ENCODE results near the gene IMMP2L. TPM values are rescaled to one million over a fixed set of nuclear protein-coding genes. Genes with fewer than 3 reads are reported as not detected.

IMMP2L gene
- polyA plus RNA-seq, 4 donors = 10.5 to 20.1 (median 14.1) TPM

- WGBS, 3 donors = 64 to 70% (median 68%) methylated on average over 4 of the region's 4 CpGs
- Histone ChIP-seq H3K36me3 (ENCODE audit: control insufficient read depth in 3 of 3, insufficient read depth in 2 of 3, low read depth in 1 of 3, low read length in 3 of 3) (no peaks in the 10 kb centered on the region), H3K27me3 (ENCODE audit: control insufficient read depth in 3 of 3, insufficient read depth in 3 of 3, low read length in 3 of 3) (no peaks in the 10 kb centered on the region), H3K4me3 (ENCODE audit: low read depth in 1 of 3, low read length in 3 of 3) (no peak overlapping the region), H3K4me1 (ENCODE audit: control insufficient read depth in 3 of 3, insufficient read depth in 2 of 3, low read depth in 1 of 3, low read length in 2 of 3) (no peaks in the 10 kb centered on the region), H3K9me3 (ENCODE audit: control insufficient read depth in 2 of 2, insufficient read depth in 1 of 2, low read depth in 1 of 2, low read length in 1 of 2) (peaks cover 0 to 3% of the 10 kb centered on the region in 2 donors), H3K27ac (ENCODE audit: low read depth in 1 of 3, low read length in 2 of 3) (no peak overlapping the region)
- FAIRE-seq (no peak), DNase-seq (peak in 1 of 2 donors; percentile 4)
Observed at GRCh38 chr7:110852156-110852940, 709.9 kb downstream of the IMMP2L start.

GRCh38 chr7:110850224-110850623 lies 712.1 kb downstream of the IMMP2L start:
- H3K36me3 ChIP-seq (ENCODE audit: control insufficient read depth in 3 of 3, insufficient read depth in 2 of 3, low read depth in 1 of 3, low read length in 3 of 3) = no peaks in the 10 kb centered on the region
- H3K27me3 ChIP-seq (ENCODE audit: control insufficient read depth in 3 of 3, insufficient read depth in 3 of 3, low read length in 3 of 3) = no peaks in the 10 kb centered on the region
- DNase-seq (no peak), FAIRE-seq (no peak)
- H3K4me3 ChIP-seq (ENCODE audit: low read depth in 1 of 3, low read length in 3 of 3) = no peak overlapping the region
- H3K9me3 ChIP-seq (ENCODE audit: control insufficient read depth in 2 of 2, insufficient read depth in 1 of 2, low read depth in 1 of 2, low read length in 1 of 2) = peaks cover 0 to 3% of the 10 kb centered on the region in 2 donors
- 95 to 96% (median 96%) methylated on average over 3 of the region's 3 CpGs for WGBS, 3 donors
- no peaks in the 10 kb centered on the region for H3K4me1 ChIP-seq (ENCODE audit: control insufficient read depth in 3 of 3, insufficient read depth in 2 of 3, low read depth in 1 of 3, low read length in 2 of 3)
- H3K27ac ChIP-seq (ENCODE audit: low read depth in 1 of 3, low read length in 2 of 3) = no peak overlapping the region

GRCh38 chr7:110842796-110843195 lies 719.5 kb downstream of the IMMP2L start:
- Histone ChIP-seq H3K4me1 (ENCODE audit: control insufficient read depth in 3 of 3, insufficient read depth in 2 of 3, low read depth in 1 of 3, low read length in 2 of 3) (no peaks in the 10 kb centered on the region), H3K36me3 (ENCODE audit: control insufficient read depth in 3 of 3, insufficient read depth in 2 of 3, low read depth in 1 of 3, low read length in 3 of 3) (no peaks in the 10 kb centered on the region), H3K4me3 (ENCODE audit: low read depth in 1 of 3, low read length in 3 of 3) (no peak overlapping the region), H3K9me3 (ENCODE audit: control insufficient read depth in 2 of 2, insufficient read depth in 1 of 2, low read depth in 1 of 2, low read length in 1 of 2) (no peaks in the 10 kb centered on the region), H3K27ac (ENCODE audit: low read depth in 1 of 3, low read length in 2 of 3) (no peak overlapping the region), H3K27me3 (ENCODE audit: control insufficient read depth in 3 of 3, insufficient read depth in 3 of 3, low read length in 3 of 3) (no peaks in the 10 kb centered on the region)
- DNase-seq (no peak), FAIRE-seq (no peak)
- WGBS, 3 donors = 87 to 96% (median 92%) methylated on average over 4 of the region's 4 CpGs

- 68 to 86% (median 77%) methylated on average over 3 of the region's 3 CpGs for WGBS, 3 donors
- H3K27me3 ChIP-seq (ENCODE audit: control insufficient read depth in 3 of 3, insufficient read depth in 3 of 3, low read length in 3 of 3) = no peaks in the 10 kb centered on the region
- no peaks in the 10 kb centered on the region for H3K4me1 ChIP-seq (ENCODE audit: control insufficient read depth in 3 of 3, insufficient read depth in 2 of 3, low read depth in 1 of 3, low read length in 2 of 3)
- no peaks in the 10 kb centered on the region for H3K9me3 ChIP-seq (ENCODE audit: control insufficient read depth in 2 of 2, insufficient read depth in 1 of 2, low read depth in 1 of 2, low read length in 1 of 2)
- FAIRE-seq (no peak), DNase-seq (no peak)
- no peaks in the 10 kb centered on the region for H3K36me3 ChIP-seq (ENCODE audit: control insufficient read depth in 3 of 3, insufficient read depth in 2 of 3, low read depth in 1 of 3, low read length in 3 of 3)
- H3K4me3 ChIP-seq (ENCODE audit: low read depth in 1 of 3, low read length in 3 of 3) = no peak overlapping the region
- no peak overlapping the region for H3K27ac ChIP-seq (ENCODE audit: low read depth in 1 of 3, low read length in 2 of 3)
Observed at GRCh38 chr7:110841840-110842545, 720.3 kb downstream of the IMMP2L start.

- Histone ChIP-seq H3K27me3 (ENCODE audit: control insufficient read depth in 3 of 3, insufficient read depth in 3 of 3, low read length in 3 of 3) (no peaks in the 10 kb centered on the region), H3K27ac (ENCODE audit: low read depth in 1 of 3, low read length in 2 of 3) (no peak overlapping the region), H3K9me3 (ENCODE audit: control insufficient read depth in 2 of 2, insufficient read depth in 1 of 2, low read depth in 1 of 2, low read length in 1 of 2) (peaks cover 0 to 3% of the 10 kb centered on the region in 2 donors), H3K4me1 (ENCODE audit: control insufficient read depth in 3 of 3, insufficient read depth in 2 of 3, low read depth in 1 of 3, low read length in 2 of 3) (peaks cover 0 to 3% (median 2%) of the 10 kb centered on the region in 3 donors), H3K4me3 (ENCODE audit: low read depth in 1 of 3, low read length in 3 of 3) (no peak overlapping the region), H3K36me3 (ENCODE audit: control insufficient read depth in 3 of 3, insufficient read depth in 2 of 3, low read depth in 1 of 3, low read length in 3 of 3) (no peaks in the 10 kb centered on the region)
- 53 to 58% (median 56%) methylated on average over 5 of the region's 5 CpGs for WGBS, 3 donors
- no peak for FAIRE-seq
- peak; percentile 3 to 19 for DNase-seq
Observed at GRCh38 chr7:110839866-110840265, 722.4 kb downstream of the IMMP2L start.

GRCh38 chr7:110835849-110836248 lies 726.4 kb downstream of the IMMP2L start:
- FAIRE-seq (no peak), DNase-seq (peak; percentile 51 to 56)
- H3K36me3 ChIP-seq (ENCODE audit: control insufficient read depth in 3 of 3, insufficient read depth in 2 of 3, low read depth in 1 of 3, low read length in 3 of 3) = no peaks in the 10 kb centered on the region
- no peak overlapping the region for H3K4me3 ChIP-seq (ENCODE audit: low read depth in 1 of 3, low read length in 3 of 3)
- peaks cover 0 to 6% (median 5%) of the 10 kb centered on the region in 3 donors for H3K4me1 ChIP-seq (ENCODE audit: control insufficient read depth in 3 of 3, insufficient read depth in 2 of 3, low read depth in 1 of 3, low read length in 2 of 3)
- peak overlapping the region in 1 of 3 donors; percentile 53 for H3K27ac ChIP-seq (ENCODE audit: low read depth in 1 of 3, low read length in 2 of 3)
- H3K9me3 ChIP-seq (ENCODE audit: control insufficient read depth in 2 of 2, insufficient read depth in 1 of 2, low read depth in 1 of 2, low read length in 1 of 2) = peaks cover 0 to 3% of the 10 kb centered on the region in 2 donors
- H3K27me3 ChIP-seq (ENCODE audit: control insufficient read depth in 3 of 3, insufficient read depth in 3 of 3, low read length in 3 of 3) = no peaks in the 10 kb centered on the region
- WGBS, 3 donors = 18 to 71% (median 52%) methylated on average over 1 of the region's 1 CpG

- Histone ChIP-seq H3K4me3 (ENCODE audit: low read depth in 1 of 3, low read length in 3 of 3) (no peak overlapping the region), H3K27me3 (ENCODE audit: control insufficient read depth in 3 of 3, insufficient read depth in 3 of 3, low read length in 3 of 3) (no peaks in the 10 kb centered on the region), H3K4me1 (ENCODE audit: control insufficient read depth in 3 of 3, insufficient read depth in 2 of 3, low read depth in 1 of 3, low read length in 2 of 3) (peaks cover 0 to 6% (median 5%) of the 10 kb centered on the region in 3 donors), H3K9me3 (ENCODE audit: control insufficient read depth in 2 of 2, insufficient read depth in 1 of 2, low read depth in 1 of 2, low read length in 1 of 2) (peaks cover 0 to 3% of the 10 kb centered on the region in 2 donors), H3K27ac (ENCODE audit: low read depth in 1 of 3, low read length in 2 of 3) (peak overlapping the region in 1 of 3 donors; percentile 53), H3K36me3 (ENCODE audit: control insufficient read depth in 3 of 3, insufficient read depth in 2 of 3, low read depth in 1 of 3, low read length in 3 of 3) (no peaks in the 10 kb centered on the region)
- FAIRE-seq = no peak
- 8 to 56% (median 46%) methylated on average over 1 of the region's 1 CpG for WGBS, 3 donors
- DNase-seq = peak; percentile 59 to 82
Observed at GRCh38 chr7:110835218-110835617, 727.1 kb downstream of the IMMP2L start.

- no peaks in the 10 kb centered on the region for H3K27me3 ChIP-seq (ENCODE audit: control insufficient read depth in 3 of 3, insufficient read depth in 3 of 3, low read length in 3 of 3)
- FAIRE-seq (no peak), DNase-seq (no peak)
- no peaks in the 10 kb centered on the region for H3K36me3 ChIP-seq (ENCODE audit: control insufficient read depth in 3 of 3, insufficient read depth in 2 of 3, low read depth in 1 of 3, low read length in 3 of 3)
- H3K4me3 ChIP-seq (ENCODE audit: low read depth in 1 of 3, low read length in 3 of 3) = no peak overlapping the region
- 67 to 85% (median 83%) methylated on average over 3 of the region's 3 CpGs for WGBS, 3 donors
- H3K4me1 ChIP-seq (ENCODE audit: control insufficient read depth in 3 of 3, insufficient read depth in 2 of 3, low read depth in 1 of 3, low read length in 2 of 3) = peaks cover 0 to 6% (median 5%) of the 10 kb centered on the region in 3 donors
- H3K27ac ChIP-seq (ENCODE audit: low read depth in 1 of 3, low read length in 2 of 3) = no peak overlapping the region
- H3K9me3 ChIP-seq (ENCODE audit: control insufficient read depth in 2 of 2, insufficient read depth in 1 of 2, low read depth in 1 of 2, low read length in 1 of 2) = no peaks in the 10 kb centered on the region
Observed at GRCh38 chr7:110831419-110831818, 730.9 kb downstream of the IMMP2L start.

Data from small intestine (tissue), 7 donors.